Measurements from ENCODE around the gene ZNF506.
A peak's percentile ranks its signal among the peaks of the same experiment; 100 is the strongest.
"Not testable (repeated sequence)": the region's sequence is repeated elsewhere in the genome, so short reads cannot be mapped to it uniquely, and the experiment has no call there.

ZNF506 gene

DNA sequence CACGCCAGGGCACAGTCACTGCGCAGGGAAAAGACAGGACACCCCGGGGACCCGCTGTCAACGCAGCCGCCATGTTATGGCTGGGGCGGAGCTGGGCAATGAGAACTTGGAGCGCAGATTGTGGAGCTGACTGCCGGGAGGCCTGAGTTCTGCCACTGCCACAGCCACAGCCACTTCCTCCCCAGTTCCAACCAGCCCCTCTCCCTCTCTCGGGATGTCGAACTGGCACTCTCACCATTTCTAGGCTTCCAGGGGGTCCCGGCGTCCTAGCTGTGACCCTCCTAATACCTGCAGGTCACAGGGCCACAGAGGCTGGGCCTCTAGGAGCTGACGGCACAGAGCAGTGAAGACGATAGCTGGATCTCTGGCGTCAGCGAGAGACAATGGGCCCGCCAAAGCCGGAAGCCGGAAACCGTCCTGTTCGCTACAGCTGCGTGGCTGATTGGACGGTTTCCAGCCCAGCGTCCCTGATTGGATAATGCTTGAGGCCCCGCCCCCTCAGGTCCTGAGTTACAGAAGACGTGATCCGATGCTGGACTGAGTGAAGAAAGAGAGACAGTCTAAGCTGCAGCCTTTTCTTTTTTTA lies at the start of gene ZNF506:
ZNF506 (minus strand) TSS at position 385 of the 586 bp plus-strand sequence; CDS start at position 238, 147 bp downstream.
- DNase-seq (ENCODE audit: low spot score), result peak; percentile 97

DNA sequence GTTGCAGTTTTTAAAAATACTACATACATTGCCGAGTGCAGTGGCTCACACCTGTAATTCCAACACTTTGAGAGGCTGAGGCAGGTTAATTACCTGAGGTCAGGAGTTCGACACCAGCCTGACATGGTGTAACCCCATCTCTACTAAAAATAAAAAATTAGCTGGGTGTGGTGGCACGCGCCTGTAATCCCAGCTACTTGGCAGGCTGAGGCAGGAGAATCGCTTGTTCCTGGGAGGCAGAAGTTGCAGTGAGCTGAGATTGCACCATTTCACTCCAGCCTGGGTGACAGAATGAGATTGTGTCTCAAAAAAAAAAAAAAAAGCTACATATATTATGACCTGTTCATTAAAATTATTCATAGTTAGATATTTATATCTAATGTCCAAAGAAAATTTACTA lies 48.5 kb upstream of the ZNF506 start:
- DNase-seq (ENCODE audit: low spot score), result not testable (repeated sequence)

DNA sequence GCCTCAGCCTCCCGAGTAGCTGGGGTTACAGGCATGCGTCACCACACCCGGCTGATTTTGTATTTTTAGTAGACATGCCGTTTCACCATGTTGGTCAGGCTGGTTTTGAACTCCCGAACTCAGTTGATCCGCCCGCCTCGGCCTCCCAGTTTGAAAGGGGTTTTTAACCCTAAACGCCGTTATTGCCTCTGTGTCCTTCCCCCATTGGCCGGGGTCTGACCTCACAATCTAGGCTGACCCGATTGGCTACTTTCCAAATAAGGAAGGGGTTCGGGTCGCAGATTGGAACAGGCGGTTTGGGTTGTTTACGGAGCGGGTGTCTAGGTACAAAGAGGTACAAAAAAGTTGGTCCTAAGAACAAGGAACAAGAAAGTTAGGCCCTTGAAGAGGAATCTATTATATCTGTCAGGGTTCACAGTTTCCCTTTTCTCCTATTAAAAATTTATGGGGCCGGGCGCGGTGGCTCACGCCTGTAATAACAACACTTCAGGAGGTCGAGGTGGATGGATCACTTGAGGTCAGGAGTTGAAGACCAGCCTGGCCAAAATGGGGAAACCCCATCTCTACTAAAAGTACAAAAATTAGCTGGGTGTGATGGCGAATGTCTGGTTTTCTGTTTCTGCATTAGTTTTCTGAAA lies 45.2 kb upstream of the ZNF506 start:
- peak; percentile 2 for DNase-seq (ENCODE audit: low spot score)

DNA sequence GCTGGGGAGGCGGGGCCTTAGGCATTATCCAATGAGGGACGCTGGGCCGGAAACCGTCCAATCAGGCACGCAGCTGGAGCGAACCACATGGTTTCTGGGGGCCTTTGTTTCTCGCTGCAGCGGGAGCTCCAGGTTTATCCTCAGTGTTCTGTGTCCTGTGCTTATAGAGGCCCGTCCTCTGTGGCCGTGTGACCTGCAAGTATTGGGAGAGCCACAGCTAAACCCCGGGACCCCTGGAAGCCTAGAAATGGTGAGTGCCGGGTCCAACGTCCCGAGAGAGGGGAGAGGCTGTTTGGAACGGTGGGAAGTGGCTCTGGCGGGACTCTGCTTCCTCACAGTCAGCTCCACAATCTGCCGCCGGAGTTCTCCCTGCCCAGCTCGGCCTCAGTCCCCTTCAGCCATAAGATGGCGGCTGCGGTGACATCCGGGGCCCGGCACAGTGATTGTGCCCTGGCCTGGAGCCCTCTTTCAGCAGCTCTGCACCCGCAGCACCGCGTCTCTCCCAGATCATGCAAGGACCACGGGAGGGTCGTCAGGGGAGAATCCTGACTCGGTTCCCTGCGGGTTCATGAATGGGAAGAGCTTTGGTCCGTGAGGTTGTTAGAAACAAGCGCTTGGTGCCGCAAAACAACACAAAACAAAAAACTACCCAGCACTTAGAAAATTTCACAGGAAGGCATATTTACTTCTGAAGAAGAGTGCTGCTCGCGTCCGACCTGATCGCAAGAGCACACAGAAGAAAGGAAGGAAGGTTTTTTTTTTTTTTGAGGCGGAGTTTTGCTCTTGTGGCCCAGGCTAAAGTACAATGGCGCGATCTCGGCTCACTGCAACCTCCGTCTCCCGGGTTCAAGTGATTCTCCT lies 44.4 kb upstream of the ZNF506 start, which contains the start of gene ZNF253:
ZNF253 (plus strand) TSS at position 133 of the 861 bp plus-strand sequence; CDS start at position 248, 115 bp downstream.
- DNase-seq (ENCODE audit: low spot score), result peak; percentile 99

DNA sequence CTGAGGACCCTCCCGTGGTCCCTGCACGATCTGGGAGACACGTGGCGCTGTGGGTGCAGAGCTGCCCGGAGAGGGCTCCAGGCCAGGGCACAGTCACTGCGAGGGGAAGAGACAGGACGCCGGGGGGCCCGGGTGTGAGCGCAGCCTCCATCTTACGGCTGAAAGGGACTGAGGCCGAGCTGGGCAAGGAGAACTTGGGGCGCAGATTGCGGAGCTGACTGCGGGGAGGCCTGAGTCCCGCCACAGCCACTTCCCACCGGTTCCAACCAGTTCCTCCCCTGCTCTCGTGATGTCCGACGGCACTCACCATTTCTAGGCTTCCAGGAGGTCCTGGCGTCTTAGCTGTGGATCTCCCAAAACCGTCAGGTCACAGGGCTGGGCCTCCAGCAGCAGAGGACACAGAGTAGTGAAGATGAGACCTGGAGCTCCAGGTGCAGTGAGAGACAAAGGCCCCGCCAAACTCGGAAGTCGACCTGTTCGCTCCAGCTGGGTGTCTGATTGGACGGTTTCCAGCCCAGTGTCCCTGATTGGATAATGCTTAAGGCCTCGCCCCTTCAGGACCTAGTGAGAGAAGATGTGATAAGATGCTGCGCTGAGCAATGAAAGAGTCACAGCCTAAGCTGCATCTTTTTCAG lies 39.3 kb upstream of the ZNF506 start:
- DNase-seq (ENCODE audit: low spot score), result peak; percentile 30

DNA sequence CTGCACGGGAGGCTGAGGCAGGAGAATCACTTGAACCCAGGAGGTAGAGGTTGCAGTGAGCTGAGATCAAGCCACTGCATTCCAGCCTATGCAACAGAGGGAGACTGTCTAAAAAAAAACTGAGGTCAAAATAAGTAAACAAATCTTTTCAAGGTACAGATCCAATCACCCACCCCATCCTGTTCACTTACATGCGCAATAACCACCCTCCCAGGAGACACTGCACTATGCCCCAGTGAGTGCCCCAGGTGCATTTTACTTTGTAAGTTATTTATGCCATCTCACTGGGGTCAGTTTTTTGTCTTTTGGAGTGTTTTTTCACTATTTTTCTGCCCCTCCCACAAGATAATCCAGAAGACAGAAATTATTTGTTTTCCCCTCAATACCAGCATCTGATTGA lies 37.2 kb upstream of the ZNF506 start:
- DNase-seq (ENCODE audit: low spot score), result no peak

DNA sequence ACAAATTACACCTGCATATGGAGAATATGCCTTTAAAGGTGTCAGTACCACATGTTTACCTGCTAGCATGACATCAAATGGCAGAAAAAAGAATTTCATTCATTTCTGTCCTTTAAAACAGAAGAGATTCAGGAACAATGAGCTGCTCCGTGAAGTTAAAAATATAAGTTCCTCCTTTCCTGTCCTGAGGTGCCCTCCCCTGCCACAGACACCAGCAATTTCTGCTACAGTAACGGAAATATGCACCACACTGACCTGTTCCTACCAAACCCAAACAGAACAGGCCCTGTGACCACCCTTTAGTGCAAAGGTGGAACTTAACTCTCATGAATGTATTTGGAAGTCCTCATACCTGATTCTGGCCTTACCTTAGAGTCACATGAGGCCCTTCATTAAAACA lies 30.2 kb upstream of the ZNF506 start:
- not testable (repeated sequence) for DNase-seq (ENCODE audit: low spot score)

DNA sequence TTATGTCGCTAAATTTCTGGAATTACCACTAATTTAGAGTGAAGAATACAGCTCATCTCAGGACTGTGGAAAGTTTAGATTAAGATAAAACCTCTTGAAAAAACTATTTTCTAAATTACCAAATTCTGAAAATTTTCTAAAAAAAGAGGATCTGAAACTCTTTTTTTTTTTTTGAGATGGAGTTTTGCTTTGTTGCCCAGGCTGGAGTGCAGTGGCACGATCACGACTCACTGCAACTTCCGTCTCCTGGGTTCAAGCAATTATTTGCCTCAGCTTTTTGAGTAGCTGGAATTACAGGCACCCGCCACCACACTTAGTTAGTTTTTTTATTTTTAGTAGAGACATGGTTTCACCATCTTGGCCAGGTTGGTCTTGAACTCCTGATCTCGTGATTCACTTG lies 27.5 kb upstream of the ZNF506 start:
- no peak for DNase-seq (ENCODE audit: low spot score)

DNA sequence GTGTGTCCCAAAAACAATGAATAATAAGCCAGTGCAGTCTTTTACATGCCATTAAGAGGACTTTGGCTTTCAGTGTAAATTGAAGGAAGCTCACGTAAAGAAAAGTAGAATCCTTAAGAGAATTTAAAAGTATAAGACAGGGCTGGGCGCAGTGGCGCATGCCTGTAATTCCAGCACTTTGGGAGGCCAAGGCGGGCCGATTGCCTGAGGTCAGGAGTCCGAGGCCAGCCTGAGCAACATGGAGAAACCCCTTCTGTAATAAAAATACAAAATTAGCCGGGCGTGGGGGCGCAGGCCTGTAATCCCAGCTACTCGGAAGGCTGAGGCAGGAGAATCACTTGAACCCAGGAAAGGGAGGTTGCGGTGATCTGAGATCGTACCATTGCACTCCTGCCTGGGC lies 26.2 kb upstream of the ZNF506 start:
- DNase-seq (ENCODE audit: low spot score), result no peak

DNA sequence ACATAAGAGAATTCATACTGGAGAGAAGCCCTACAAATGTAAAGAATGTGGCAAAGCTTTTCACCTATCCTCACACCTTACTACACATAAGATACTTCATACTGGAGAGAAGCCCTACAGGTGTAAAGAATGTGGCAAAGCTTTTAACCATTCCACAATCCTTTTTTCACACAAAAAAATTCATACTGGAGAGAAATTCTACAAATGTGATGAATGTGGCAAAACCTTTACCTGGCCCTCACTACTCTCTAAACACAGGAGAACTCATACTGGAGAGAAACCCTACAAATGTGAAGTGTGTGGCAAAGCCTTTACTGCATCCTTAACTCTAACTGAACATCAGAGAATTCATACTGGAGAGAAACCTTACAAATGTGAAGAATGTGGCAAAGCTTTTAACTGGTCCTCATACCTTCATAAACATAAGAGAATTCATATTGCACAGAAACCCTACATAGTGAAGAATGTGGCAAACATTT lies 14.0 kb upstream of the ZNF506 start:
- DNase-seq (ENCODE audit: low spot score), result no peak

DNA sequence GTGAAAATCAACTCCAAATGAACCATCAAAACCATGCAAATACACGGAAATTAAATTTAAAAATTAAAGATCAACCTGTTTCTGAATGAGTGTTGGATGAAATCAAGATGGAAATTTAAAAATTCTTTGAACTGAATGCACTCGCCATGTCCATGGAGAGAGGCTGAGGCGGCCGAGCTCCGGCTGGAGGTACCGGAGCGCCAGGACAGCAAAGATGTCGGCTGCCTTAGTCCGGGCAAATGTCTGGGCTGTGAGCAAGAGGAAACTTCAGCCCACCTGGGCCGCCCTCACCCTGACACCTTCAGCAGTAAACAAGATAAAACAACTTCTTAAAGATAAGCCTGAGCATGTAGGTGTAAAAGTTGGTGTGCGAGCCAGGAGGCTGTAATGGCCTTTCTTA lies 5.3 kb upstream of the ZNF506 start:
- DNase-seq (ENCODE audit: low spot score), result no peak

DNA sequence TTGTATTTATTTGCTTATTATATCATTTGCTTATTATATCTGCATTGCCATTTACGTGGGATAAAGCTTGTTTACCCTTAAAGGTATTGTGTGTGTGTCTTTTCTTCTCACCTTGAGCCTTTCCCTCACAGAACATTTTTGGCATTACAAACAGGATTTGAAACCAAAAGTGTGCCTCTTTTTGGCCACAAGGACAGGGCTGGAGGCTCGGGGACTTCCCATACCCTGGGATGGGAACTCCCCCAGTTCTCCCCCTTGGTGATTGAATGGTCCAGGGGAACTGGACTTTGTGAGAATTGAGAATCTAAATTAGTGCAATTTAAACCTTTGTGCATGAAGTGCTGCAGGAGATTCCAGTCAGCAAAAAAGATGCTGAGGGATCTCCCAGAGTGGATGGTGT lies 2.4 kb upstream of the ZNF506 start:
- DNase-seq (ENCODE audit: low spot score), result no peak

DNA sequence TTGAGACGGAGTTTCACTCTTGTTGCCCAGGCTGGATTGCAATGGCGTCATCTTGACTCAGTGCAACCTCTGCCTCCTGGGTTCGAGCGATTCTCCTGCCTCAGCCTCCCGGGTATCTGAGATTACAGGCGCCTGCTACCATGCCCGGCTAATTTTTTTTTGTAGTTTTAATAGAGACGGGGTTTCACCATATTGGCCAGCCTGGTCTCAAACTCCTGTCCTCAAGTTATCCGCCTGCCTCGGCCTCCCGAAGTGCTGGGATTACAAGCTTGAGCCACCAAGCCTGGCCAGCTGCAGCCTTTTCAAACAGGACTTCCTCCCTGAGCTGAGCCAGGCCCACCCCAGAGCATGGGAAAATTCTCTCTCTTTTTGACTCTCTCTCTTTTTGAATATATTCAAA lies 426 bp upstream of the ZNF506 start:
- DNase-seq (ENCODE audit: low spot score), result not testable (repeated sequence)

DNA sequence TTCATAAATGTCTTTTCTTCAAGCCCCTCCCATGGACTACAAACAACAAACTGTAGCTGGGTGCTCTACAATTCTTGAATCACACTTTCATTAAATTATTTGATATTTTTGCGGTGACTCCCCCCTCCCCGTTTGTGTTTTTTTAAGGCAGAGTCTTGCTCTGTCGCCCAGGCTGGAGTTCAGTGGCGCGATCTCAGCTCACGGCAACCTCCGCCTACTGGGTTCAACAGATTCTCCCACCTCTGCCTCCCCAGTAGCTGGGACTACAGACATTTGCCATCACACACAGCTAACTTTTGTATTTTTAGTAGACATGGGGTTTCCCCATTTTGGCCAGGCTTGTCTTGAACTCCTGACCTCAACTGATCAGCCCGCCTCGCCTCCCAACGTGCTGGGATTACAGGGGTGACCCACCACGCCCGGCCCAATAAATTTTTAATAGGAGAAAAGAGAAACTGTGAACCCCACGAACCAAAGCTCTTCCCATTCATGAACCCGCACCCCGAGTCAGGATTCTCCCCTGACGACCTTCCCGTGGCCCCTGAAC lies 703 bp downstream of the ZNF506 start:
- no peak for DNase-seq (ENCODE audit: low spot score)

DNA sequence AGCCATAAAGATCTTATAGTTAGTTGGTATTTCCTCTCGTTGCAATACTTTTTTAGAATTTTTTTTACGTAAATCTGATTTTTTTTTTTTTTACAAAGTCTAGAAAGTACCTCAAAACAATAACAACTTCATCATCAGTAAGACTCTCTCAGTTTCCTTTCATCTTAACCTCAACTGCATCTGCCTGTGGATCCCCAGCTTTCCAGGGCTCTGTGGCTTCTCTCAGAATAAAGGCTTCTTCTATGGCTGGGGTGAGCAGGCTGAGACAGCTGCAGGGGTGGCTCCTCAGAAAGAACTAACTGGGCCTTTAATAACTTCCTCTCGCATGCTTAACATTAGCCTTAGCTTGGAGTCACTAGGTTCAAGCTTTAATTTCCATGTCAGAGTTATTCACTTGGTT lies 4.2 kb downstream of the ZNF506 start:
- no peak for DNase-seq (ENCODE audit: low spot score)

DNA sequence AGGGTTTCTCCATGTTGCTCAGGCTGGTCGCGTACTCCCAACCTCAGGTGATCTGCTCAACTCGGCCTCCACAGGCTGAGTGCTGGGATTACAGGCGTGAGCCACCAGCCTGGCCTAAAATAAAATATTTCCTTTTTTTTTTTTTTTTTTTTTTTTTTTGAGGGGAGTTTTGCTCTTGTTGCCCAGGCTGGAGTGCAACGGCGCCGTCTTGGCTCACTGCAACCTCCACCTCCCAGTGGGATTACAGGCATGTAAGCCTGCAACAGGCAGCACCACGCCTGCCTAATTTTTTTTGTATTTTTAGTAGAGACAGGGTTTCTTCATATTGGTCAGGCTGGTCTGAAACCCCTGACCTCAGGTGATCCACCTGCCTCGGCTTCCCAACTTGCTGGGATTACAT lies 4.9 kb downstream of the ZNF506 start:
- no peak for DNase-seq (ENCODE audit: low spot score)

DNA sequence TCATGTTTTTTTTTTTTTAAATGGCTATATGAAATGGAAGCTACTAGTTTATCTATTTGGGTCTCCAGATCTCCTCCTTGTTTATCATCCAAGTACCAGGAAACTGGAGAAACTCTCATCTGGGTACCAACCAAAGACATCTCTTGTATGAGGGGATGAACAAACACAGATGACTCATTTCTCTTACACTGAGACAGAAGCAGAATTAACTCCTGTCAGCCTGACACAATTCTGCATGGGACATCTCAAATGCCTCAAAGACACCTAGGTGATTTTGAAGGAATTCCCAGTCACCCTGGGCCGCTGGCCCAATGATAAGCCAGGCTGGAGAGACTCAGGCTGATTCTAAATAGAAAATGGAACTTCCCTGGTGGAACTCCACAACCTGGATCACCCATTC lies 9.6 kb downstream of the ZNF506 start:
- DNase-seq (ENCODE audit: low spot score), result not testable (repeated sequence)

DNA sequence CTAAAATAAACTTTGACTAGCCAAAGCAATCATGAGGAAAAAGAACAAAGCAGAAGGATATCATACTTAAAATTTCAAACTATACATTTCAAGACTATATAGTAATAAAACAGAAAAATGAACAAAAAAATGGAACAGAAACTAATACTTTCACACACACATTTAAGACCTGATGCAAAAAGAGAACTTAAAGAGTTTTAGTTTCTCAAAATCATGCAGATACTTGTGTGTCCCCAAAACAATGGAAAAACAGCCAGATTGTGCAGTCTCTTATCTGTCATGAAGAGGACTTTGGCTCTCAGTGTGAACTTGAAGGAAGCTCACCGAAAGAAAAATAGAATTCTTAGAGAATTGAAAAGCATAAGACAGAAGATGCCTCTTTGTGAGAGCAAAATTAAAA lies 16.1 kb downstream of the ZNF506 start:
- DNase-seq (ENCODE audit: low spot score), result no peak

DNA sequence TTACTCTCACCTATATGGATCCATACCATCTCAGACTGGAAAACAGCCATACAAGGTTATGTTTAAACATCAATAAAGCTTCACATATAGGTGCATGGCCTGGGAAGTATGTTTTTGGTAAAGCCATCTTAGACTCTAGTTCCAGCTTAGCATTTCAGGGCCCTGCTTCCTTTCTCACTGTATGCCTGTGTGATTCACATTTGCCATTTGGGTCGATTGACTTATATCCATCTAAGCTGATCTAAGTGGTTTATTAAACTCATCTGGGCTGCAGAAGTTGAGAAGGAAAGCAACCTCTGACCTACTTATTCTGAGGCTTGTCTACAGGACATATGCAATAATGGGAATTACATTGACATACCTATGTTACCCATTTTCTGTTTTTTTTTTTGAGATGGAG lies 33.5 kb downstream of the ZNF506 start:
- DNase-seq (ENCODE audit: low spot score), result no peak

DNA sequence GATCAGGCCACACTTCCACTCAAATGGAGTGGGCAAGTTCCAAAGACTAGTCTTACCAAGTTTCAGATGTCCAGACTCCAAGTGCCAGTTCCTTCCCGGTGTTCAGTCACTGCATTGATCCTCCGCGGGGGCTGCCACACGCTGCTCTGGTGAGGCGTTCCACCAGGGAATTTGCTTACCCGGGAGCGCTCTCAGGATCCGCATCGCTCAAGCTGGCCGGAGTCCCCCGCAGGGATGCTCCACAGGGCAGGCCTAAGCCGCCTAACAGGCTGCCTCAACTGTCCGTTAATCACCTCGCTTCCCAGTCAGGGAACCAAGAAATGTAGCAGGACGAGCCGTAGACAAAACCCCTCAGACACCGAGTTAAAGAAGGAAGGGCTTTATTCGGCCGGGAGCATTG lies 36.1 kb downstream of the ZNF506 start:
- DNase-seq (ENCODE audit: low spot score), result not testable (repeated sequence)

DNA sequence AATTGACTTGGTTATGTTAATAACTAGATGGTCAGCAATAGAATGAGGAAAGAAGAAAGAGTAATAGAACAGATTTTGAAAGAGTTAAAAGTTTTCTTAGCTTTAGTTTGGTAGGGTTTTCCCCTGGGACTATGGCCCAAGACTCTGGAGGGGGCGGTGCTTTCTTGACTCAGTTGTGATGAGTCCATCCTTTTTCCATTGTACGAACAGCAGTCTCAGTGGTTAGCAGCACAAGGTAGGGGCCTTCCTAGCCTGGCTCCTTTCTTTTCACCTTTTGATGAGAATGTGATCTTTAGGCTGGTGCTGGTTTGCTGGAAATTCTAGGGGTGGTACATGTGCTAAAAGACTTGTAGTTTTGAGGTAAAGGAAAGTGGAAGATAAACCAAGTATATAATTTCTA lies 38.8 kb downstream of the ZNF506 start:
- DNase-seq (ENCODE audit: low spot score), result no peak

DNA sequence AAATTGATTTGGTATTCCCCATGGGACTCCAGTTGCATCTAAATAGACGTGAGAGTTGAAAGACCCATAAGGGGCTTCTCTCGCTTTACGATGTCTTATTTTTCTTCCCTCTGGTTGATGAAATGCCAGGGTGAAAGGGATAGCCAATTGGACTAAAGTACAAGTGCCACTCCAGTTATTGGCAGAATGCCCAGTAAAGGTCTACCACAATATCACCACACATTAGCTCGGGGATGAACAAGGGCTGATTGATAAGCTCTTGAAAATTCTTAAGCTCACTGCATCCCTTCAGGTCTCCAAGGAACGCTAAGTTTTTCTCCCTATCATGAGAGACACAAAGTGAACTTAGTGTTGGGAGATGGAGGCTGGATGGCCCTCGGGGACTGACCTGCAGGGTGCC lies 39.8 kb downstream of the ZNF506 start:
- DNase-seq (ENCODE audit: low spot score), result peak; percentile 42
